ENCODE data around the gene CSNK1A1L. TPM values are rescaled to one million over a fixed set of nuclear protein-coding genes. Genes with fewer than 3 reads are reported as not detected.
"Not testable (repeated sequence)": the region's sequence is repeated elsewhere in the genome, so short reads cannot be mapped to it uniquely, and the experiment has no call there.

CSNK1A1L gene
- total RNA-seq, 2 donors from 2014 or later, result not detected

DNA sequence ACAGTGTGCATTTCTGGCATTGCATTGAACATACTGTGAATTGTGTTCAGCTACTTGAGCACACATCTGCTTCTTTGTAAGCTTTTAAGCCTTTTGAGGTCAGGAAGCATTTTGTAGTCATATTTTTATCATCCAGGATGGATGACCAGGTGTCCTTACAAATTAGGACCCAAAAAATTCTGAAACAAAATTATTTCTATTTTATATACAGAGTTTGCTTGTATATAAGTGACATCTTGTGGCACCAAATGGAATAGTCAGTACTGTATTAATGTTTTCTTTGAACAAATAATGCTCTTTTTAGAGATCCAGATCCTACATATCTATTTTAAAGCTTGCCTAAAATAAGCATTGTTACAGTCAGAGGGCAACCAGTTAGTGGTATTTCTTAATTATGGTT, 36.5 kb downstream of the CSNK1A1L start:
- Histone ChIP-seq H3K27me3 (no peaks in the 10 kb centered on the region), H3K36me3 (no peaks in the 10 kb centered on the region), H3K27ac (no peak overlapping the region), H3K9ac (ENCODE audit: low read depth in 2 of 2, low read length in 2 of 2) (no peak overlapping the region), H3K4me1 (no peaks in the 10 kb centered on the region), H3K4me3 (no peak overlapping the region), H3K9me3 (no peaks in the 10 kb centered on the region)
- intact Hi-C loops (cut with DNase I), result no loop called here
- no peak for DNase-seq
- TF ChIP-seq, protein P1, sequence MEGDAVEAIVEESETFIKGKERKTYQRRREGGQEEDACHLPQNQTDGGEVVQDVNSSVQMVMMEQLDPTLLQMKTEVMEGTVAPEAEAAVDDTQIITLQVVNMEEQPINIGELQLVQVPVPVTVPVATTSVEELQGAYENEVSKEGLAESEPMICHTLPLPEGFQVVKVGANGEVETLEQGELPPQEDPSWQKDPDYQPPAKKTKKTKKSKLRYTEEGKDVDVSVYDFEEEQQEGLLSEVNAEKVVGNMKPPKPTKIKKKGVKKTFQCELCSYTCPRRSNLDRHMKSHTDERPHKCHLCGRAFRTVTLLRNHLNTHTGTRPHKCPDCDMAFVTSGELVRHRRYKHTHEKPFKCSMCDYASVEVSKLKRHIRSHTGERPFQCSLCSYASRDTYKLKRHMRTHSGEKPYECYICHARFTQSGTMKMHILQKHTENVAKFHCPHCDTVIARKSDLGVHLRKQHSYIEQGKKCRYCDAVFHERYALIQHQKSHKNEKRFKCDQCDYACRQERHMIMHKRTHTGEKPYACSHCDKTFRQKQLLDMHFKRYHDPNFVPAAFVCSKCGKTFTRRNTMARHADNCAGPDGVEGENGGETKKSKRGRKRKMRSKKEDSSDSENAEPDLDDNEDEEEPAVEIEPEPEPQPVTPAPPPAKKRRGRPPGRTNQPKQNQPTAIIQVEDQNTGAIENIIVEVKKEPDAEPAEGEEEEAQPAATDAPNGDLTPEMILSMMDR (IDR thresholded peaks at IDR 0.05), result peak; percentile 17

DNA sequence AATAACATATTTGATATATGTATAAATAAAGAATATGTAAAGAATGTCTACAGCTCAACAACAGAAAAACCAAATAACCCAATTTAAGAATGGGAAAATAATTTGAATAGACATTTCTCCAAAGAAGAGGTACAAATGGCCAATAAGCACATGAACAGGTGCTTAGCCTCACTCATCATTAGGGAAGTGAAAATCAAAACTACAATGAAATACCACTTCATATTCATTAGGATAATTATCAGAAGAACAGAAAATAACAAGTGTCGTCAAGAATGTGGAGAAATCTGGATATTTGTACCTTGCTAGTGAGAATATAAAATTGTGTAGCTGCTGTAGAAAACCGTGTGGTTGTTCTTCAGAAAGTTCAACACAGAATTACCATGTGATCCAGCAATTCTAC, 37.6 kb downstream of the CSNK1A1L start:
- H3K36me3 ChIP-seq, result no peaks in the 10 kb centered on the region
- intact Hi-C loops (cut with DNase I), result no loop called here
- no peak for DNase-seq
- no peaks in the 10 kb centered on the region for H3K4me1 ChIP-seq
- no peak overlapping the region for H3K9ac ChIP-seq (ENCODE audit: low read depth in 2 of 2, low read length in 2 of 2)
- no peaks in the 10 kb centered on the region for H3K27me3 ChIP-seq
- H3K27ac ChIP-seq, result no peak overlapping the region
- H3K9me3 ChIP-seq, result no peaks in the 10 kb centered on the region
- H3K4me3 ChIP-seq, result no peak overlapping the region
- TF ChIP-seq, protein P1 (IDR thresholded peaks at IDR 0.05), result no peak

DNA sequence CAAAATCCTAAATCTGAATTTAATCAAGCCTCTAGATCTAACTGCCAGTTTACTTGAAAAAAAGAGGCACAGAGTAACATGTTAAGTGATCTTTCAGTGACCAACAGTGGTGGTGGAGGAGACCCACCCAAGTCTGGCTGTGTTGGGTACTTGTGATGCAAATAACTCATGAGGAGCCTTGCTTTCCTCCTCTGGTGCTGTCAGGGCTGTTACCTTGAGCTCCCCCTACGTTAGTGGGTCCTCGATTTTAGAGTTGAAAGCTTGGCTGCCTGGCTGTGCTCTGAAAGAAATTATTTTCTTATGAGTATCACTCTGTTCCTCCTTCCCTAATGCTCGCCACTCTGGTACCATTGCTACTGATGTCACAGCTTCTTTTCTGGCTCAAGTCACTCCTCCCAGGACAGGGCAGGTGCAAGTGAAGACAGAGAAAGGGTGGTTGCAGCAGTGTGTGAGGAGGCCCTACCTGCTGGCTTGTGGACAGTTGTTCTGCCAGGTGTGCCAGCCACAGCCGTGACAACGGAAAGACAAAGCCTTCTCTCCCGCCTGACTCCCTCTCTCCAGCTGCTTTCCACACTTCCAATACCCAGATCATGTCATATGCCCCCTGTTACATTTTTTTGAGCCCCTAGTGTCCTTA, 39.5 kb downstream of the CSNK1A1L start:
- no peak for DNase-seq
- H3K9ac ChIP-seq (ENCODE audit: low read depth in 2 of 2, low read length in 2 of 2), result no peak overlapping the region
- no peaks in the 10 kb centered on the region for H3K27me3 ChIP-seq
- TF ChIP-seq, protein P1 (IDR thresholded peaks at IDR 0.05), result no peak
- intact Hi-C loops (cut with DNase I), result no loop called here
- H3K27ac ChIP-seq, result no peak overlapping the region
- H3K9me3 ChIP-seq, result no peaks in the 10 kb centered on the region
- H3K4me1 ChIP-seq, result no peaks in the 10 kb centered on the region
- no peaks in the 10 kb centered on the region for H3K36me3 ChIP-seq
- no peak overlapping the region for H3K4me3 ChIP-seq

DNA sequence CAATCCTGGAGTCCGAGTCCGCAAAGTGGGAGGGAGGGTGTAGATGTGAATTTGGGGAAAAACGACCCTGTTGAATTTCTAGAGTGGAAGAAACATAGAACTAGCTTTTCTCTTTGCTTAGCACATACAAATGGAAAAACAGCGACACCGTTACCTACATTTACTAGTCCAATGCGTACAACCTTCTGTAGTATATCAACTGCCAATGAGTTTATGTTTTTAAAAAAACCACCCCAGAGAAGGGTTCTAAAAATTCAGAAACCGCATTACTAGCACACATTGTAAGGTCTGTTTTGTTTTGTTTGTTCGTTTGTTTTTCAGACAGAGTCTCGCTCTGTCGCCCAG, 45.6 kb downstream of the CSNK1A1L start:
- Histone ChIP-seq H3K9me3 (no peaks in the 10 kb centered on the region), H3K27ac (peak overlapping the region; percentile 69), H3K9ac (ENCODE audit: low read depth in 2 of 2, low read length in 2 of 2) (peak overlapping the region; percentile 21 to 92), H3K4me1 (peaks cover 5% of the 10 kb centered on the region), H3K4me3 (peak overlapping the region; percentile 78), H3K27me3 (no peaks in the 10 kb centered on the region), H3K36me3 (no peaks in the 10 kb centered on the region)
- TF ChIP-seq, protein P1 (IDR thresholded peaks at IDR 0.05), result no peak
- no peak for DNase-seq
- intact Hi-C loops (cut with DNase I), result loop anchor here (5.0 kb wide), 1 partner anchor 58 kb away; the partner anchor contains the start of gene EXOSC8

DNA sequence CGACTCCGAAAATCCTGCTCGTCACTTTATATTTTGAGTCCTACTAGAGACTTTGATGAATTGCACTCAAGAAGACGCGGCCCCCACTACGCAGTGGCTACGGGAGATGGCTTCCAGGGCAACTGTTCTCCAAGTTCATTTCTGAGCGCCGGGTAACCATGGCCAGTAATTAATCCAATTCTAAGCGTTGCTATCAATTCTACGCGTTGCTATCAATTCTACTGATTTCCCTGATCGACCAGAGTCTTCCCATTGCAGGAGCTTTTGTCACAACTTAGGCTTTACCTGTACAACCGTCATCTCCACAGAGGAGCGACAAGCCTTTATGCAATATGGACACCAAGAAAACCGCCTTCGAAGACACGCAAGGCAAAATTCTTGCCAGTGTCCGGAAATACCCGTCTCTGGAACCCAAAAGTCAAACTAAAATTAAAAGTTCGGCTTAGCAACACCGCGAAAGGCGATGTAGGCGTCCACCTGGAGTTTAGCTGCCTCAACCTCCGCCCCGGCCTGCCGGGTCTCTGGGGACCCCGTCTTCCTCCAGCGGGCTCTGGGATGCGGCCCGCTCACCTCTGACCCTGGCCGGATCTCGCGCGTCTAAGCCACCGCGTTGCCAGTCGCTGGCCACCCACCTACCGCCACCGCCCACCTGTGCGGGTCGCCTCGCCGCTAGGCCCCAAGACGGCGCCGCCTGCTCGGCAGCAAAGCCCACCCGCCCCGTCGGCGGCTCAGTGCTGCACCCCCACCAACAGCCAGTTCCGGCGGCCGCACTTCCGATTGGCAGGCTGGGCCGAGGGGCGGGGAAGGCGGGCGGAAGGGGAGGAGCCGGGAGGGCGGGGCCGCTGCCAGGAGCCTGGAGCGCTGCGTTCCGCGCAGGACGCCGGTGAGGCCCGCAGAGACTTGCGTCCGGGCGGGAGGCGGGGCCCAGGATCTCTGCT, 46.3 kb downstream of the CSNK1A1L start, which contains the start of gene SUPT20H:
SUPT20H (minus strand) TSS at position 779 of the 938 bp plus-strand sequence. CDS start 8,198 bp downstream, outside the sequence.
- H3K27ac ChIP-seq, result peak within 1 kb of the TSS; percentile 69
- TF ChIP-seq, protein P1 (IDR thresholded peaks at IDR 0.05), result no peak
- DNase-seq, result peak; percentile 95
- peaks cover 5% of the 10 kb centered on the region for H3K4me1 ChIP-seq
- H3K9ac ChIP-seq (ENCODE audit: low read depth in 2 of 2, low read length in 2 of 2), result peak within 1 kb of the TSS; percentile 92 to 97
- no peaks in the 10 kb centered on the region for H3K36me3 ChIP-seq
- peak within 1 kb of the TSS; percentile 78 for H3K4me3 ChIP-seq
- no peaks in the 10 kb centered on the region for H3K27me3 ChIP-seq
- intact Hi-C loops (cut with DNase I), result loop anchor here (5.0 kb wide), 1 partner anchor 57 kb away; the partner anchor contains the start of gene EXOSC8
- H3K9me3 ChIP-seq, result no peaks in the 10 kb centered on the region

DNA sequence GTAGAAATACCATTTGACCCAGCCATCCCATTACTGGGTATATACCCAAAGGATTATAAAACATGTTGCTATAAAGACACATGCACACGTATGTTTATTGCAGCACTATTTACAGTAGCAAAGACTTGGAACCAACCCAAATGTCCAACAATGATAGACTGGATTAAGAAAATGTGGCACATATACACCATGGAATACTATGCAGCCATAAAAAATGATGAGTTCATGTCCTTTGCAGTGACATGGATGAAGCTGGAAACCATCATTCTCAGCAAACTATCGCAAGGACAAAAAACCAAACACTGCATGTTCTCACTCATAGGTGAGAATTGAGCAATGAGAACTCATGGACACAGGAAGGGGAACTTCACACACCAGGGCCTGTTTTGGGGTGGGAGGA, 49.2 kb downstream of the CSNK1A1L start:
- H3K4me1 ChIP-seq; H3K27ac ChIP-seq; DNase-seq; H3K9me3 ChIP-seq; H3K36me3 ChIP-seq; H3K9ac ChIP-seq (ENCODE audit: low read depth in 2 of 2, low read length in 2 of 2); H3K27me3 ChIP-seq; H3K4me3 ChIP-seq: not testable (repeated sequence)
- intact Hi-C loops (cut with DNase I), result loop anchor here (5.0 kb wide), 1 partner anchor 54 kb away; the partner anchor contains the start of gene EXOSC8
